HepG2 (cell line): ENCODE data around the gene ZCCHC7. TPM values are rescaled to one million over a fixed set of nuclear protein-coding genes. Genes with fewer than 3 reads are reported as not detected.

Experiments used
- ARID3A ChIP-seq: IDR thresholded peaks from 2 replicates; pipeline ENCODE4 v1.6.1; 2012; ENCODE audit warnings: low read depth, low read length, improper control_type of control experiment
- BCL6 ChIP-seq: IDR thresholded peaks from 2 replicates; pipeline ENCODE4 v1.6.1; 2016; ENCODE audit warnings: missing genetic modification reagents, missing compliant biosample characterization
- HIC2 ChIP-seq: sonication (generic); formaldehyde crosslinking; IDR thresholded peaks from 2 replicates; pipeline ENCODE4 v1.9.0; 2022; ENCODE audit warnings: low read depth, missing genetic modification reagents
- HNRNPK ChIP-seq: fragments of 200-400 bp; formaldehyde crosslinking; IDR thresholded peaks from 2 replicates; pipeline ENCODE4 v1.6.1; 2018; ENCODE audit warnings: low read length, low read depth, moderate library complexity, mild to moderate bottlenecking; ENCODE audit not compliant: poor library complexity, severe bottlenecking
- KDM5B ChIP-seq: sonication (generic); formaldehyde crosslinking; IDR thresholded peaks from 2 replicates; pipeline ENCODE4 v1.4.0; 2020; ENCODE audit warnings: missing genetic modification reagents, mild to moderate bottlenecking, borderline replicate concordance
- MLLT10 ChIP-seq: sonication (generic); formaldehyde crosslinking; IDR thresholded peaks from 2 replicates; pipeline ENCODE4 v1.4.0; 2020; ENCODE audit warnings: missing genetic modification reagents
- ONECUT2 ChIP-seq: sonication (generic); formaldehyde crosslinking; IDR thresholded peaks from 2 replicates; pipeline ENCODE4 v1.4.0; 2020; ENCODE audit warnings: missing genetic modification reagents
- RBAK ChIP-seq: sonication (generic); formaldehyde crosslinking; IDR thresholded peaks from 2 replicates; pipeline ENCODE4 v1.5.1; 2020; ENCODE audit warnings: mild to moderate bottlenecking, missing genetic modification reagents
- RFX5 ChIP-seq: IDR thresholded peaks from 2 replicates; pipeline ENCODE4 v1.6.1; 2011; ENCODE audit warnings: low read depth, low read length, improper control_type of control experiment
- RXRA ChIP-seq: sonication (generic); formaldehyde crosslinking; IDR thresholded peaks from 2 replicates; pipeline ENCODE4 v1.5.1; 2020; ENCODE audit warnings: missing genetic modification reagents
- ZBED4 ChIP-seq: sonication (generic); formaldehyde crosslinking; IDR thresholded peaks from 2 replicates; pipeline ENCODE4 v1.4.0; 2020; ENCODE audit warnings: missing genetic modification reagents, borderline replicate concordance
- ZBTB26 ChIP-seq: IDR thresholded peaks from 2 replicates; pipeline ENCODE4 v1.6.1; 2016; ENCODE audit warnings: missing compliant biosample characterization, missing genetic modification reagents, borderline replicate concordance
- ZFP36L2 ChIP-seq: sonication (generic); formaldehyde crosslinking; IDR thresholded peaks from 2 replicates; pipeline ENCODE4 v1.4.0; 2020; ENCODE audit warnings: missing genetic modification reagents
- ZKSCAN5 ChIP-seq: sonication (generic); formaldehyde crosslinking; IDR thresholded peaks from 2 replicates; pipeline ENCODE4 v1.5.1; 2020; ENCODE audit warnings: mild to moderate bottlenecking, missing genetic modification reagents
- ZNF253 ChIP-seq: sonication (generic); formaldehyde crosslinking; IDR thresholded peaks from 2 replicates; pipeline ENCODE4 v1.8.0; 2022; ENCODE audit warnings: mild to moderate bottlenecking, missing genetic modification reagents, borderline replicate concordance
- ZNF704 ChIP-seq: sonication (generic); formaldehyde crosslinking; IDR thresholded peaks from 2 replicates; pipeline ENCODE4 v1.8.1; 2023; ENCODE audit warnings: mild to moderate bottlenecking, inconsistent platforms, moderate library complexity, missing genetic modification reagents, borderline replicate concordance
- ZNF780A ChIP-seq: sonication (generic); formaldehyde crosslinking; IDR thresholded peaks from 2 replicates; pipeline ENCODE4 v1.8.0; 2022; ENCODE audit warnings: mild to moderate bottlenecking, missing genetic modification reagents, moderate library complexity
- ZSCAN20 ChIP-seq: sonication (generic); formaldehyde crosslinking; IDR thresholded peaks from 2 replicates; pipeline ENCODE4 v1.4.0; 2020; ENCODE audit warnings: missing genetic modification reagents, mild to moderate bottlenecking, borderline replicate concordance
- polyA plus RNA-seq, 8 experiments: library from polyadenylated mRNA; depleted of rRNA in 3 of 8; stranded (reverse) in 7 of 8; unstranded in 1 of 8; fragments of >200 nt; fragmentation: Illumina TruSeq in 4 of 8; extraction: Trizol in 4 of 8; gene quantifications; 2 replicates each; pipeline versions ENCODE4 v1.2.1 to v1.2.3, GENCODE V29; 2011 to 2016; ENCODE audit warnings: low read depth in 4 of 8, missing spikeins in 1 of 8, mixed read lengths in 1 of 8; ENCODE audit not compliant: insufficient read depth in 1 of 8
- total RNA-seq, 5 experiments: library from RNA; depleted of rRNA; stranded (reverse); fragments of >200 nt; fragmentation: Illumina TruSeq; extraction: Trizol; gene quantifications; 2 replicates each; pipeline ENCODE4 v1.2.3, GENCODE V29; 2016; ENCODE audit warnings: low read depth in 1 of 5

Gene ZCCHC7
- total and polyA plus RNA-seq, 2 of the 13 experiments (the other 11 are each of a cell fraction or from before 2014, with no cell fraction given): 13.6 to 19.3 TPM

GRCh38 chr9:37119907-37120842, at the start of gene ZCCHC7 (continued):
- peak; percentile 98; the same call in 1 of the 2 replicates for TF ChIP-seq ZNF253 (CRISPR knock-in tag)
- no peak for TF ChIP-seq MLLT10 (CRISPR knock-in tag)
- TF ChIP-seq ONECUT2: peak; percentile 67; the same call in 1 of the 2 replicates
- TF ChIP-seq ARID3A: no peak
- TF ChIP-seq HNRNPK: peak; percentile 54
- TF ChIP-seq RXRA: peak; percentile 59
- TF ChIP-seq ZKSCAN5 (CRISPR knock-in tag): no peak
- TF ChIP-seq ZBTB26 (CRISPR knock-in tag): peak; percentile 91
- no peak for TF ChIP-seq ZBED4
- peak; percentile 96 for TF ChIP-seq KDM5B
- TF ChIP-seq ZNF704: peak; percentile 79
- TF ChIP-seq BCL6: peak; percentile 70
- no peak for TF ChIP-seq ZFP36L2 (CRISPR knock-in tag)
- peak; percentile 47; the same call in 1 of the 2 replicates for TF ChIP-seq HIC2 (CRISPR knock-in tag)
- peak; percentile 67; the same call in 1 of the 2 replicates for TF ChIP-seq ZNF780A
- no peak for TF ChIP-seq RBAK (CRISPR knock-in tag)
- peak; percentile 94 for TF ChIP-seq ZSCAN20
- no peak for TF ChIP-seq RFX5
